GM19035 (cell line): Measurements from ENCODE around the gene CBX6.

Source experiments
- ATAC-seq: cut with Tn5 transposase; IDR thresholded peaks from one replicate; pipeline ENCODE4 v1.9.1; 2021; ENCODE audit not compliant: unreplicated experiment

CBX6 gene

DNA sequence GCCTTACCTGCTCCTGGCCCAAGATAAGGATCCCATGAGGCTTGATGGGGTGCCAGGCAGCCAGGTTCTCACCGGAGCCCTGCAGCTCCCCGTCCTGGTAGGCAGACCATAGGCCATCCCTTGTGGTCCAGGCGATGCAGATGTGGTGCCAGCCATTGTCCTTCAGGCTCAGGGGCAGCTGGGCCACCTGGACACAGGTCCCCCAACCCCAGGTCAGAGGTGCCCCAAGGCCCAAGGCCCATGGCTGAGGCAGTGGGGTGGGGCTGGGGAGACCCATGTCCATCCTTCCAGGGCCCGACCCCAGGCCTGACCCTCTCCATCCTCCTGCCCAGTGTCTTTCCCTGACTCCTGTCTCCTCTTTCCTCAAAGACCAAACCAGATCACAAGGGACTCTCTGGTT is 48.9 kb downstream of the CBX6 start:
- ATAC-seq: no peak

DNA sequence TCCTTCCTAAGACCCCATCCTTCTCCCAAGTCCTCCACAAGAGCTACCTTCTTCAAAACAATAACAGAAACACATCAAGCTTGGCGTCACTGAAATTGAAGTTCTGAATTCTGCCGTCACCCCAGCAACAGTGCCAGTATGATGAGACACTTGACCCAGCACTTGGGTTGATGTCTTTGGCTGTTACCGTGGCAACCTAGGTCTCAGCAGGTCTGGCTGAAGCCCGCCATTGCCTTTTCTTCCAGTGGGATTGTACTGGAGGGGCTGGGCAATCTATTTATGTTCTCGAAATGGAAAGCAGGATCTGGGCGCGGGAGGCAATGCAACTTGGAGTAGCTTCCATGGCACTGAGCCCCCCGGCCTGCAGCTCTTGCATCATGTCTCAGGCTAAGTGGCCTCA is 52.0 kb downstream of the CBX6 start:
- no peak for ATAC-seq

DNA sequence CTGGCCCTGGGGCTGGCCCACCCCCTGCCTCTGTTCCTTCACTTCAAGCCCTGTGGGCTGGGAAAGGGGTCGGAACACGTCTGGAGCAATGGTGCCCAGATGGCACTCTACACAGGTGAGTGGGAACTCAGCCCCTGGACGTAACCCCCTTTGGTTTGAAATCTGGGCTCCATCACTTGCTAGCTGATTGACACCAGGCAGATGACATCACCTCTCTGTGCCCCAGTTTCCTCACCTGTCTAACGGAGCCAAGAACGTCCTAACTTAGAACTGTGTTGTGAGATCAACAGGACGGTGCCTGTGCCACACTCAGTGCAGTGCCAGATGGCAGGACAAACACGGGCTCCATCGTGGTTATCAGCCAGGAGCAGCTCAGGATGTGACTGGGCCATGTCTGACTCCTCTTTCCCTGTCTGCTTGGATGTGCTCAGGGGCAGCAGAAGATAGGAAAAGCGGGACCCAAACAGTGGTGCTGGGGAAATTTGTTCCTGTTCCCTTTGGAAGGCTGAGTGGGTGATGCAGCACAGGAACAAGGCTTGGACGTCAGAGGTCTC is 52.6 kb downstream of the CBX6 start:
- no peak for ATAC-seq

DNA sequence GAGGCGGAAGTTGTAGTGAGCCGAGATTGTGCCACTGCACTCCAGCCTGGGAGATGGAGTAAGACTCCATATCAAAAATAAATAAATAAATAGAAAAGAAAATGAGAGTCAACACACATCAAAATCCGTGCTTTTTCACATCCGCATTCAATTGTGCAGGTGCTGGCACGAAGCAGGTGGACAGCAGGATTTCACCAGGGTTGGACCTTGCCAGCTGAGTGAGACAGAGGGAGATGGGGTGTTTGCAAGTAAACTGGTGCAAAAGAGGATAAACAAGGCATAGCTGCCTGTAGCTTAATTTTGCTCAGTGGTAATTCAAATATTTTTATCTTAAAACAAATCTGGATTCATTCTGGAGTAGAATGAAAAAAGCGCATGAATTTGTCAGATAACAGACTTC is 54.8 kb downstream of the CBX6 start:
- no peak for ATAC-seq

DNA sequence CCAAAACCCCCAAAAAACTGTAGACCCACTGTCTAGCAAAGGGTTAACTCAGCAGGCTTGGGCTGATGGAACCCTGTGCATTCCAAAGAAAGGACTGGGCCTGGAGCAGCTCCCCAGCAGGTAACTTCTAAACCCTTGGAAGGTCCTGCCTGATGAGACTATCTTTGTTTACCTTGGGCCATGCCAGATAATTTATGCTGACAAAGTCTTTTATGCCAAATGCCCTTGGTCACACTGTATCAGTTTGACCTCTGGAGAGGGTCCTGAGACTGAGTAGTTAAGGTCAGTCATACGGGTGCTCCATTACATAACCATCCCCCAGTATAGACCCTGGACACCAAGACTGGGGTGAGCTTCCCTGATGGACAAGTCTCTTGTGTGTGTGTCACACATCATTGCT is 56.2 kb downstream of the CBX6 start:
- ATAC-seq: no peak
